ENCODE measurements around the gene SLC19A1.

The SLC19A1 gene

DNA sequence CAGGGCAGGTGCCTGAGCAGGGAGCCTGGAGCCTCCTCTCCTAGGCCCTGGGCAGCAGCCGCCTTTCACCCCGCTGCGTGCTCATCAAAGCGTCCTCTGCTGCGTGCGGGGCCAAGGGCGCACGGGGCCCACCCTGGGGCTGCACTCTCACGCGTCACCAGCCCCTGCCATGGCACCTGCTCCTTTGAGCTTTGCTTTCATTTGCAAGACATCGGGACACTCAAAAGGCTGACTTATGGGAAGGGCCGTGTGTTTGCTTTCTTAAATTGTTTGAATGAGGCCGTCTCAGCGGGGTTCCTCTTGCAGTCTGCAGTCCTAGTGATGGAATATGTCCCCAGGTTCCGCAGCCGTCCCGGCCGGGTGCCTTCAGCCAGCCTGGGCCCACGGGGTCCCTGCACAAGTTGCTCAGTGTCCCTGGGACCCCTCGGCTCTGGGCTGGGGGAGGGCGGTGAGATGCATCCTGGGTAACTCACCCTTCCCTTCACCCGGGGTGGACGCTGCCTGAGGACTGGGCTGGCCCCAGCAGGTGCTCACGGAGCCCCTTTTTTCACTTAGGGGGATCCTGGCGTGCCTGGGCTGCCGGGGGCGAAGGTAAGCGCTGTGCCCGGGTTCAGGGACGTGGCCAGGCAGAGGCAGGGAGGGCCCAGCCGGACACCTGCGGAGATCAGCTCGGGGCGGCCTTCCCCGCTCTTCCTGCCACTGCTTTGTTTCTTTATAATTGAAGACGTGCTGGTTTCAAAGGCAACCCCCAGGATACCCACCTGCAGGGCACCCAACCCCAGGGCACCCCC is 53.1 kb downstream of the SLC19A1 start:
- DNase-seq: no peak

DNA sequence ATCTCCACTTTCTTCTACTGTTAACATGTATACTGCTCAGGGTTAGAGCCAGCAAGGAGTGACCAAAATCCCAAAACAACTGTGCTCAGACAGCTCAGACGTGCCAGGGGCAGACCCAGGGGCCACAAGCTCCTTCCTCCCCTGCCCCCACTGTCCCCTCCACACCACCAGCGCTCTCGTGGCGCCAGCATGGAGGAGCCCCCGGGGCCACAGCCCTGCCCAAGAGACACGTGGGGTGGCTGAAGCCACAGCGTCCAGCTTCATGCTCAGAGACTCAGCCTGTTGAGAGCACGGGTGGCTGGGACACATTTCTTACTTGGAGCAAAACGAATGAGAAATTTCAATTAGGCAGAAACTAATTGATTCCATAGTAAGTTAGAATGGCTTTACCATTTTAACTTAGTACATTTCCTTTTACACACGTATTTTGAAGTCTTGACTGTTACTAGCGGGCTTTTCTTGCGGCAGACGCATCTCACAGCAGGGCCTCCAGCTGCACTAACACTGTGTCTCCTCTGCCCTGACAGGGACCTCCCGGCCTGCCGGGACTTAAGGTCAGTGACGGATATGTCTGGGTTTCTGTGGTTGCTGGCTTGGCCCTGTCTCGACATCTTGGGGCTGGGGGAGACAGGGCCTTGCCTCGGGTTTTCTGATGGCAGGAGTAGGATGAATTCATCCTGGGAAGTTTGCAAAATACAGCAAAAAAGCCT is 54.2 kb downstream of the SLC19A1 start:
- DNase-seq: no peak

DNA sequence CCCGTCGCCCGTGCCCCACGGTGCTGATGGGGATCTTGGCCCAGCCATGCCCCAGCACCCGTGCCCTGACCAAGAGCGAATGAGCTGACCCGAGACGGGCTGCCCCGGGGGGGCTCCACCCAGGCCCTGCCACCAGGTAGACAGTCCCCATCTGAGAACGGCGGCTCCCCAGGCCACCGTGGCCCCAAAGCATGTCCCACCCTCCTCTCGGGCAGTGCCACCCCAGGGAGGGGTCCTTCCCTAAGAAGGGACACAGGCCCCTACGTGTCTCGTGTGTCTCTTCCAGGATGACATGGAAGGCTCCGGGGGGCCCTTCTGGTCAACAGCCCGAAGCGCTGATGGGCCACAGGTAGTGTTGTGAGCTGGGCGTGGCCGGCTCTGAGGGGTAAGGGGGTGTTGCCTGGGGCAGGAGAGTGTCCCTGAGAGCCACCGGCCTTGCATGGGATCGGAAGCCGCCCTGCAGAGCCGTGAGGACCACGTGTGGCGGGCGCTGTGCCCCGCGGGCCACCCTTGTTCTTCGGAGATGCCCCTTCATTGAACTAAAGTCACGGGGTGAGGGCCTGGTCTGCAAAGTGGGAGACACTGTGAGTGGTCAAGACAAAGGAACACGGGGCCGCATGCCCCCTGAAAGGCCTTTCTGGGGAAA is 55.0 kb downstream of the SLC19A1 start:
- DNase-seq: no peak

DNA sequence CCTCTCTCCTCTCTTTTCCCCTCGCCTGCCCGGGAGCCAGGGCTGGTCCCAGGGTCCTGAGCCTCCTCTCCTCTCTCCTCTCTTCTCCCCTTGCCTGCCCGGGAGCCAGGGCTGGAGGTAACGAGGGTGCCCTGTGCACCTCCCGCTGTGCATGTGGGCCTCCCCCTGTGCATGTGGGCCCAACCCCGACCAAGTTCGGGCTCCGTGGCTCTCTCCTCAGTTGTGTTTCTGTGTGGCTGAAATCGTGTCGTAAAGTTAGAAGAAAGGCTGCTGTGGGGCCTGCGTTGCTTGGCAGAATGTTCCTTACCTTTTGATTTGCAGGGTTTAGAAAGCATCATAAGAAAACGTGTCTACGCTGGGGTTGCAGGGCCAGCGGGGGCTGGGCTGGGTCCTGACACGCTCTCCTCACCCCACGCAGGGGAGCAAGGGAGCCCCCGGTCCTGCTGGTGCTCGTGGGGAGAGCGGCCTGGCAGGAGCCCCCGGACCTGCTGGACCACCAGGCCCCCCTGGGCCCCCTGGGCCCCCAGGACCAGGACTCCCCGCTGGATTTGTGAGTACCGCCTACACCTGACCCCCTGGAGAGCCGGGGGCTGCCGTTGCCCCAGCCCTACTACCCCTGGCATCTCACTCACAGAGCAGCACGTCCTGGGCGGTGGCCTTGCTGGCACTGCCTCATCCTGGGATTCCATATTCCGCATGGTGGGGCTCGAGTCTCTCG is 55.6 kb downstream of the SLC19A1 start:
- DNase-seq: no peak

DNA sequence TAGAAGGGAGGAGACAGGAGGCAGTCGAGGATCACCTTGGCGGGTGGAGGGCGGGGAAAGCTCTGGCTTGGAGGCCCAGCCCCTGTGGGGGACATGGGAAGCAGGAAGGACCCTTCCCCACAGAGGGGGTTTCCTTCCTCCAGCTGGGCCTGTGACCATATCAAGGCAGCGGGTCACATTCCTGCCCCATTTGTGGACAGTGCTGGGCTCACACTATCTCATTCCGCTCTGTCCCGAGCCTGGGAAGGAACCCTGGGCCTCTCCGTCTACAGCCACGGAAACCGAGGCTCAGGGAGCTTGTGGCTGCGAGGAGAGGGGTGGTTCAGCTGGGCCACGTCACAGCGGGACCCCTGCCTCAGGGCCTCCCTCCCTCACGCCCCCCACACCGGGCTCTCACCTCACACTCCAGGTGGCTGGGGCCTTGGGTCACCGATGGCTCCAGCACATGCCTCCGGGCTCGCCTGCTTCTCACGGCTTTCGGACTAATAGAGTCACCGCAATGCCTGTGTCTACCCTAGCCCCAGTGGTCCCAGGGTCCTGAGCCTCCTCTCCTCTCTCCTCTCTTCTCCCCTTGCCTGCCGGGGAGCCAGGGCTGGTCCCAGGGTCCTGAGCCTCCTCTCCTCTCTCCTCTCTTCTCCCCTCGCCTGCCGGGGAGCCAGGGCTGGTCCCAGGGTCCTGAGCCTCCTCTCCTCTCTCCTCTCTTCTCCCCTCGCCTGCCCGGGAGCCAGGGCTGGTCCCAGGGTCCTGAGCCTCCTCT is 56.4 kb downstream of the SLC19A1 start:
- no peak for DNase-seq

DNA sequence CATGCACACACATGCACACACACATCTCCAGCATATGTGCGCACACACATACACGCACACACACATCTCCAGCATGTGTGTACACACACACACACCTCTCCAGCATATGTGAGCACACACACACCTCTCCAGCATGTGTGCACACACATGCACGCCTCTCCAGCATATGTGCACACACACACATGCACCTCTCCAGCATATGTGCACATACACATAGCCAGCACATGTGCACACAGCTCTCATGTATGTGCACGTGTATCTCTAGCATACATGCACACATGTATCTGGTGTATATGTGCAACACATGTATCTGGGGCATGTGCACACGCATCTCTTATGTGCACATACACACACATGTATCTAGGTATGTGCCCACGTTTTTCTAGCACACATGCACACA is 57.9 kb downstream of the SLC19A1 start:
- no peak for DNase-seq

DNA sequence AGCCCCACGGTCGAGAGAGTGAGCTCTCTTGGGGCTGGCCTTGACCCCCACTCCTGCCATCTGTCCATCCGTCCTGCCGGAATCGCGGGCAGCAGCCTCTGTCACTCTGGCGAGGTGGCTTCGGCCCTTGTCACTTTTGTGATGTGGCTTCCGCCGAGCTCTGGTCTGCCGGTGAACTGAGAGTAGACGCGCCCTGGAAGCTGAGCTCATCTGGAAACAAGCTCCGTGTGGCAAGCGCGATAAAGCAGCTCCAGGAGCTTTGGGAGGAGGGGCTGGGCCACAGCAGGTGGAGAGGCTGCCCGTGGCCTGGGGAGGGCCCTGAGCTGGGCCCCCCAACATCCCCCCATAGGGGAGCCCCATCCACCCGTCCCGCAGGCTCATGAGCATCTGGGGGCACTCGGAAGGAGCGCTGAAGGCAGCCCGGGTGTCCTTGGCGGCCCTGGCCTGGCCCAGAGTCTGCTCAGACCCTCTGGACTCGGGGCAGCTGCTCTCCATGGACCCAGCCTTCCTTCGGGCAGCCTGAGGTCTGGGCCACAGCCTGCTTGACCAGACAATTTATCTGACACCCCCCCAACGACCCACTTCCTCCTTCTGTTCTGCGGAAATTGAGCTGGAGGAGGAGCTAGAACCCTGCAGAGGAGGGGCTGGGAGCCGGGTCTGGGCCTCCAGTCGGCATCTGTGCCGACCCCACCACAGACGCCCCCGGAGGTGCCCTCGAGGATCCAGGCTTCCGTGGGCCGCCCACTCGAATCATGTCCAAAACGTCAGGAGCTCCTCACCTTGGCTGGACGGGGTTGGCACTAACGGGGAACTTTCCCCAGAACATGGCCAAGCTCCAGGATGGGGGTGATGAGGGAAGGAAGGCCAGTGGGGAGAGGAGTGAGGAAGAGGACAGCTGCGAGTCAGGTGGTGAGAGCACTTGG is 59.1 kb downstream of the SLC19A1 start:
- no peak for DNase-seq

DNA sequence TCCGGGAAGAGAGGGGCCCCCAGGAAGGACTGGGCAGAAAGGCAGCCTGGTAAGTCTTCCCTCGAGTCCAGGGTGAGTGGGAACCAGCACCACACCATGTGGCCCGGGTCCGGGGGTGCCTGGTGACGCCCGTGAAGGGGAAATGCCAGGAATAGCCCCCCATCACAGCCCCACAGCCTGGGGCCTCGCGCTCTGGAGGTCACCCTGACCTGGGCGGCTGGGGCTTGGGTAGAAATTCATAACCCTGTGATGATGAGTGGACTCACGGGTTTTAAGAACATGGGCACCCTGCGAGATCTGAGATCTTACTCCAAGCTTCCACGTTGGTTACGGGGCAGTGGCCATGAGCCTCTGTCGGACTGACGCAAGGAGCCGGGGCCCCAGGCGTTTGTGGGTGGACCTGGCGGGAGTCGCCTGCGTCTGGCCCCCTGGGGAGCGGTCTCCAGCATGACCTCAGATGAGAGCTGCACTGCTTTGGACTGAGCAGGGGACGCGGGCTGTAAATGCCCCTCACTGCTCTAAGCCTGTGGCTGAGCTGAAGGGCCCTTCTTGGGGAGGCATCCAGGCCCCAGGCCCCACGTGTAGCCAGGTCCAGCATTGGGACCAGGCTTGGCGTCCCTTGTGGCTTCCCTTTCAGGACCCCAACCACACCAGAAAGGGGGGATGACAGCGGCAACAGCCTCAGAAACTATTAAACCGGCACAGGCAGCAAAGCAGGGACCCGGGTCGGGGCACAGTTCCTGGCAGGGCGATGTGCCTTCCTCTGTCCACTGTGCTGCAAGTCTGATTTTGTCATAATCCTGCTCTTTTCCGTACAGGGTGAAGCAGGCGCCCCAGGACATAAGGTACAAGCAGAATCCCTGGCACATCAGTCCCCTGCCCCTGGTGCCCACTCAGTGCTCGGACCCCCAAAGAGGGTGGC is 60.0 kb downstream of the SLC19A1 start:
- DNase-seq: no peak

DNA sequence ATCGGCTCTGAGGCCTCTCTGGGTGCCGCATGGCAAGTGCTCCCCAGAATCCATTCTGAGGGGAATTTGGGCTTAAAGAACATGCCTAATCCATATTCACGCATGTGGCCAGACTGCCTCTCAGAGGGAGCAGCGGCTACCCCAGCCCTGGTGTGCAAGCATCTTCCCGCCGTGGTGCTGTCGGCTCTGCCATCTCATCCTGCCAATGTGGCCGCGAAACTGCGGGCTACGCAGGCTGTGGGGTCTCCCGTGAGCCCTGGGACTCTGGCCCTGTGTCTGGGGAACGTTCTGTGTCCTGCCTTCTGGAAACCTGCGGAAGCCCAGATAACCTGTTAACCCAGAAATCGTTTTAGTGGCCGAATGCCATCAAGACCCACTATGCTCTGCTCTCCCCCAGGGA is 60.7 kb downstream of the SLC19A1 start:
- no peak for DNase-seq

DNA sequence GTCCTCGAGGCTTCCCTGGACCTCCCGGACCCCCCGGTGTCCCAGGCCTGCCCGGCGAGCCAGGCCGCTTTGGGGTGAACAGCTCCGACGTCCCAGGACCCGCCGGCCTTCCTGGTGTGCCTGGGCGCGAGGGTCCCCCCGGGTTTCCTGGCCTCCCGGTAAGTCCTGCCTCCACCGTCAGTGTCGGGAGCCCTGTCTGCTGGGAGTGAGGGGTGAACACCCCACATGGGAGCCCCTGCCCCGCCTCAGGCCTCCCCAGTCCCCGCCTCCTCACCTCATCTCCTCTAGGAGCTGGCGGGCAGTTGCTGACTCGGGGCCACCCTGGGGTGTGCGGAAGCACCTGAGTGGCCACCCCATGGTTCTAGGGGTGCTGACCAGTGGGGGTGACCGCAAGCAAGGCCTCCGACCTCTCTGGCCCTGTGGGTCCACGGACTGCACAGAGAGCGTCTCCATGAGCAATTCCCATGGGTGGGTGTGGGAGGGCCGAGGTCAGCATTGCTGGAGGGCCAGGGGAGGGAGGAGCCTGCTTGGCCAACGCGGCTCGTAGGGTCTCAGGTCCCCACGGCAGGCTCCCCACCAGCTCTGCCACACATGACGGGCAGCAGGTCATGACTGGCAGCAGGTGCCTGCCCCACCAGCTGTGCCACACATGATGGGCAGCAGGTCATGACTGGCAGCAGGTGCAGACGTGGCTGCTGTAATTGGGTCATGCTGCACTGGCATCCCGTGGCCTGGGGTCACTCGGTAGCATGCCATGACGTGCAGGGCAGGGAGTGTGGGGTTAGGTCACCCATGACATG is 61.3 kb downstream of the SLC19A1 start:
- no peak for DNase-seq

DNA sequence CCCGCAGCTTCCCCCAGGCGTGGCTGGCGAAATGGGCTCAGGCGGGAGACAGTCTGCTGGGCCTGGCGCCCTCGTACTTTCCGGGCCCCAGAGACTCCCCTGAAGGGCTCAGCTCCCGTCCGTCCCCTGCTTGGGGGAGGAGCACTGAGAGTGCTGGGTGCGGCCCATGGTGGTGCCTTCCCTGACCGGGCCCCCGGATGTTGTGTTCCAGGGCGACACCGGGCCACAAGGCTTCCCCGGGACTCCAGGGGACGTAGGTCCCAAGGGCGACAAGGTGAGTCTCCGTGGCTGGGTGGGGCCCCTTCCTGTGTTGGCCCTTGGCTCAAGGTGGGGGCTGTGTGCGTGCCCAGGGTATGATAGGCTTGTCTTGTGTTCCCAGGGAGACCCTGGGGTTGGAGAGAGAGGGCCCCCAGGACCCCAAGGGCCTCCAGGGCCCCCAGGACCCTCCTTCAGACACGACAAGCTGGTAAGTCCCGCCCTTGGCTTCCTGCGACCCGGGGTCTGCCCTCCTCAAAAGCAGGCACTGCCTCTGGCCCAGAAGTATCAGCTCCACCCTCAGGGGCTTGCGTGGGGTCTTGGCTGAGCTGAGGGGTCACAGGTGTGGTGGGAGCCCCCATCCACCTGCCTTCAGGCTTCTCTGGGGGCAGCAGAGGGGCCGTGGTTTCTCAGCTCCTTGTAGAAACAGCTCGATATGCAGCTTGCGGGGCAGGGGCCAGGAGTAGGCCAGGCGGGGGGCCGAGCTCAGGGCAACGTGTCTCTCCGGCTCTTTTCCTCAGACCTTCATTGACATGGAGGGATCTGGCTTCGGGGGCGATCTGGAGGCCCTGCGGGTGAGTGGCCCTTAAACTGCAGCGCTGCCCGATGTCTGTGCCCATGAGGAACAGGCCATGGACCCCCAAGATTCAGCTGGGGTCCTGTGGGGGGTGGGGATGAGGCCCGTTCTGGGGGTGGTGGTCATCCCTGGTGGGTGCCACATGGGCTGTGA is 62.3 kb downstream of the SLC19A1 start:
- no peak for DNase-seq

DNA sequence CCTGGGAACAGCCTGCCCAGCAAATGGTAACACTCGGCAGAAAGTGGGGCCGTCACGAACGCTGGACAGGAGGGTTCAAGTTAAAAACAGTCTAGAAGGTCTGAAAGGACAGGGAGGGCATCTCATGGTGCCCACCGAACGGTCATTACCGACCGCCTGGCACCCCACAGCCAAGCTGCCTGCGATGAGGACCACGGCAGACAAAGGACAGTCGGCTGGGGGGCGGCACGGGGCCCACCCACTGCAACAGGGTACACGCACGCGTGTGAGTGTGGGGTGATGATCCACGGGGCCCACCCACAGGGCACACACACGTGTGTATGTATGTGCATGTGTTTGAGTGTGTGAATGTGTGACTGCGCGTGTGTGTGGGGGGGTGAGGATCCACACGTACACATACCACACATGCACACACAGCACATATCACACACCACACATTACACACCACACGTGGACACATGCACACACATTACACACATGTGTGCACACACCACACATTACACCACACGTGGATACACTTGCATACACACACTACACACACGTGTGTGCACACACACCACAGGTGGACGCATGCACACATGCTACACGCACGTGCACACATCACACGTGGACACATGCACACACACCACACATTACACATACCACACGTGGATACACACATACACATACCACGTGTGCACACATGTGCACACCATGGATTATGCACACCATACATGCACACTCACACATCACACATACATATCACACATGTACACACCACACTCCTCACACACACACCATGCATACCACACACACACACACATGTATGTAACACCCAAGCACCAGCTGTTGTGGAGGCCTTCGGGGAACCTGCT is 63.2 kb downstream of the SLC19A1 start:
- DNase-seq: no peak

DNA sequence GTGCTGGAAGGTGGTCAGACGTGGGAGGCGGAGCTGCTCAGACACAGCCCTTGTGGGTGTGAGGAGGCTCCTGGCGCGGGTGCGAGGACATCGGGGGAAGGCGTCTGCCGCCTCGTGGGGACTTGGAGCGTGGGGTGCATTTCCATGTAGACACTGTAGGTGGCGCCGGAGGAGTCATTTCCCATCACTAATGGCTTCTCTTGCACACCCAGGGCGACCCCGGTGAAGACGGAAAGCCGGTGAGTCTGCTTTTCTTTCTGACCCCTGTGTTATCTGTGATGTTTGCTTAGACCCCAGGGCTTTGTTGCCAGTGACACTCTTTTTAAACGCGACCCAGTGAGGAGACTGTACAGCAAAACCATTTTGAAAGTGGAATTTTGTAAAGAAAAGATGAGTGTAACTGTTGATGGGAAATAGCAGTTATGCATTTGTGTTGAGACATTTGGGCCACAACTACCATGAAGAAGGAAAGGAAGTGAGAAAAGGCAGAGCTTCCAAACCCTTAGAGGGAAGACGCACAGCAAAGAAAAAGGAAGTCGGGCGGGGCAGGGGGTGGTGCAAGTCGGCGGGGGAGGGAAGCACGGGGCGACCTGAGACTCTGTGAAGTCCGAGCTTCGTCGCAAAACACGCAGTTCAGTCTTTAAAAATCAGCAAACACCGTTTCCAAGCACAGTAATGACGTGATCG is 64.0 kb downstream of the SLC19A1 start:
- no peak for DNase-seq

DNA sequence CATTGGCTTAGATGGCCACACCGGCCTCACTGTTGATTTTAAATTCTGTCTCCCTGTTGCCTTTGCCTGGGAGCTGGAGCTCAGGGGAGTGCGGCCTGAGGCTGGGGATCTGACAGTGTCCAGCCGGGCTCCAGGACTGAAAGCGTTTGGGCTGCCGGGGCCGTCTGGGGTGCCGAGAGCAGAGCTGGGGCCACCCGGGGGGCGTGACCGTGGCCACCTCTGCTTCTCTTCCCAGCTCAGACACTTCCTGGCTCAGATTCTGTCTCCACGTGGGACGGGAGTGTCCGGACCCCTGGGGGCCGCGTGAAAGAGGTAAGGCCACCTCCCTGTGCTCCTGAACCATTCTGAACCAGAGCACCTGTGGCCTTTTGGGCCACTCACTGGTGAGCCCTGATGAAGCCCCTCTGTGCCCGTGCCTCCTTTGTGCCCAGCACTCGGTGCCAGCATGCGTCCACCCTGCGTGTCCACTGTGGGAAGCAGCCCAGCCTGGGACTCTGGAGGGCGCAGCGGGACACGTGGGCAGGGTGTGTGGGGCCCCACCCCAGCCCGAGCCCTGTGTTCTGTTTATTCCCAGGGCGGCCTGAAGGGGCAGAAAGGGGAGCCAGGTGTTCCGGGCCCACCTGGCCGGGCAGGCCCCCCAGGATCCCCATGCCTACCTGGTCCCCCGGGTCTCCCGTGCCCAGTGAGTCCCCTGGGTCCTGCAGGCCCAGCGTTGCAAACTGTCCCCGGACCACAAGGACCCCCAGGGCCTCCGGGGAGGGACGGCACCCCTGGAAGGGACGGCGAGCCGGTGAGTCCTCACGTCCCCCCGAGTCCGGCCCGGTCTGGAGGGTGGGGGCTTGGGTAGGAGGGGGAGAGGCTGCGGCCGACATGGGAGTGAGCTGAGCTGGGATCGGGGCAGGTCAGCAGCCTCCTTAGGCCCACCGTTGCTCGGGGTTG is 64.8 kb downstream of the SLC19A1 start:
- no peak for DNase-seq

DNA sequence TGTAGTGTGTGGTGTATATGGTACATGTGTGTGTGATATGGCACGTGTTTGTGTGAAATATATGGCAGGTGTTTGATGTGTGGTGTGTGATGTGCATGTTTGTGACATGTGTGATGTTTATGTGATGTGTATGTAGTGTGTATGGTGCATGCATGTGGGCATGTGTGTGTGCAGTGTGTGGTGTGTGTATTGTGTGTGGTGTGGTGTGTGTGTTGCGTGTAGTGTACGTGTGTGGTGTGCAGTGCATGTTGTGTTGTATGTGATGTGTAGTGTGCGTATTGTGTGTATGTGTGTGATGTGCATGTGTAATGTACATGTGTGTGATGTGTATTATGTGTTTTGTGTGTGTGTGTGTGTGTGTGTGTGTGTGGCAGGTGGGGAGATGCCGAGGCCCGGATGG is 65.7 kb downstream of the SLC19A1 start:
- DNase-seq: no peak

All from DMS79 treated with DMSO at 0.1 percent for 48 hours (cell line).